HTR-8/SVneo (cell line): ENCODE data around the gene C2CD5.

ENCODE experiments used
- DNase-seq: peaks from one replicate; pipeline ENCODE4 v3.0.0; 2011; ENCODE audit warnings: low spot score, mixed read lengths; ENCODE audit not compliant: insufficient read length
- FAIRE-seq: peaks from 2 replicates; lab custom pipeline; 2011; peaks lifted over from hg19 to GRCh38; lab: Jason Lieb, UNC

C2CD5 gene

GRCh38 chr12:22538311-22538710 lies 6.0 kb downstream of the C2CD5 start:
- FAIRE-seq (peak; percentile 16), DNase-seq (no peak)

GRCh38 chr12:22536971-22537544 lies 7.3 kb downstream of the C2CD5 start:
- DNase-seq (no peak), FAIRE-seq (peak; percentile 63)

DNA sequence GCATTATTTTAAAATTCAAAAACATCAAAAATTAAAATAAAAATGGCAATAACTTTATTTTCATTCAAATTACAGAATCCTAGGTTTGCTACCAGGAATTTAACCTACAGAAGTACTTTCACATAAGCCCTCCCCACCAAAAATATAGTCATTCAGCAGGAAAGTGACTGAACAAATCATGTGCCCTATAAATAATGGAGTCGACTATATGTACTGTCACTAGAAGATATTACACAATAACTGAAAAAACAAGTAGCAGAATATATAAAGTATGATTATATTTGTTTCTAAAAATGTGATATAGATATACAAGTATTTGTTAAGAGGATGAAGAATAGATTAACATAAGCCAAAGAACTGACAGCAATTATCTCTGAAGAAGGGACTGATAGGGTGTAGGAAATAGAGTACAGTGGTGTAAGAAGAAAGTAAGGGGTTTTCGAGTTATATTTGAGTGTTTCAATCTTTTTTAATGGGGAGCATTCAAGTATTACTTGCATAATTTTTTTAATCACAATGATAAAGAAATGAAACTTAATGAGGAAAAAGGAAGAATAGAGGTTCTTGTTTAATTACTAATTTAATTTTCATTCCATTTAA lies 7.9 kb downstream of the C2CD5 start:
- FAIRE-seq (no peak), DNase-seq (no peak)

GRCh38 chr12:22535478-22535877 lies 8.9 kb downstream of the C2CD5 start:
- DNase-seq: no peak
- FAIRE-seq: peak; percentile 9

DNA sequence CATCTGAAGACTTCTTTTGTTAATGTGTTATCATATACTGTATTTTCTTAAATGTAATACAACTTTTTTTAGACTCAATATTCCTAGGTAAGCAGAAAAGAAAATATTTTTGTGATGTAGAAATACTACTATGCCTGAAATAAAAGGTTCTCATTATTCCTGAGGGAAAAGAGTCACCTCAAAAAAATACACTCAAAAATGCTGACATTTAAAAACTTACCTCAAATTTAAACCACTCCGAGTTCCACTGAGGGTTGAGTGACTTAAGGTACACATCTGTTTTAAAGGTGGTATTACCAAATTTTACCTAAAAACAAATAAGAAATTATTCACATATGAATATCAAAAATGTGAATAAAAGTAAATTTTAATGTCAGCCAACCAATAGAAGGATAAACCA lies 9.3 kb downstream of the C2CD5 start:
- DNase-seq: no peak
- no peak for FAIRE-seq

- no peak for DNase-seq
- peak; percentile 71 for FAIRE-seq
Observed at GRCh38 chr12:22533155-22533554, 11.2 kb downstream of the C2CD5 start.

GRCh38 chr12:22532317-22532716 lies 12.0 kb downstream of the C2CD5 start:
- FAIRE-seq (peak; percentile 63), DNase-seq (no peak)

DNA sequence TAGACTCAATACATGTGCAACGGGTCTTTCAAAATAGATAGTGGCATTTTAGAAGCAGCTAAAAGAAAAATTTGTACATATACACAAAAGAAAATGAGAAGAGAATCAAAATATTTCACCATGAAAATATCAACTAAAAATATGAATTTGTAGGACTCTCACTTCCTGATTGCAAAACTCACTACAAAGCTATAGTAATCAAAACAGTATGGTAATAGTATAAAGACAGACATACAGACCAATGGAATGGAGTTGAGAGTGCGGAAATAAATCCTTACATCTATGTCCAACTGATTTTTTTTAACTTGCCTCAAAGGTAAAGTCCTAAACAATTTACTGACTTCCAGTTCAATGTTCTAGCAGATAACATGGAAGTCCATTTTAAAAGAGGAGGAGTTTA lies 13.1 kb downstream of the C2CD5 start:
- FAIRE-seq: peak; percentile 26
- DNase-seq: no peak

DNA sequence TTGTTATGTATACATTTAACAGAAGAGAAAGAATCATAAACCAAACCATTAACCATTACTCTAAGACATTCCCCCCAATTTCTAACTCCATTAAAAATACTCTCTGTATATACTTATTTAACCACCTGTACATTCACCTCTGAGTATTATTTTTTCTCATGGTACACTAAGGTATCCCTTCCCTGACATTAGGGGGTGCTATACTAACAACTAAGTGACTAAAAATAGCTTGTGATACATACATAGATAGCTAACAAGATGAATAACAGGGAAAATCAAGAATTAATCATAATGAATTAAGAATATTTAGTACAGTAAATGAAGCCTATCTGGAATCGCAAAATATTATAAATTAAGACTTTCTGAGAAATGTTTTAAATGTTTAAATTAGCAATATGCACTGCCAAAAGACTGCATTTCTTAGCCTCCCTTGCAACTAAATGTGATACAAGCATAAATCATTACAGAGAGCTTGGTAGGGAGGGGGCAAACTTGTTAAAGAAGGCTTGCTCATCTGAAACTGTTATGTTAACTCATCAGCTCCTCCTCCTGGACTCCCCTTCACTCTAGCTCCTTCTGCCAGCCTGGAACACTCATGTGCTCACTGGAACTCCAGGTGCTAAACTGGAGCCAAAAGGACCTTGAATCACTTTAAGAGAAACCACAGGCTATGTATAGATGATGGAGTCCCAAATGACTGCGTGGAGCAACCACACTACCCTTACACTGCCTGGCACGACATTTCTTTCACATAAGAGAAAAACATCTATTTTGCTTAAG lies 14.9 kb downstream of the C2CD5 start:
- FAIRE-seq (peak; percentile 95), DNase-seq (peak; percentile 53)

GRCh38 chr12:22527999-22528398 lies 16.3 kb downstream of the C2CD5 start:
- FAIRE-seq (no peak), DNase-seq (peak; percentile 74)

GRCh38 chr12:22526836-22527235 lies 17.5 kb downstream of the C2CD5 start:
- FAIRE-seq (no peak), DNase-seq (no peak)

DNA sequence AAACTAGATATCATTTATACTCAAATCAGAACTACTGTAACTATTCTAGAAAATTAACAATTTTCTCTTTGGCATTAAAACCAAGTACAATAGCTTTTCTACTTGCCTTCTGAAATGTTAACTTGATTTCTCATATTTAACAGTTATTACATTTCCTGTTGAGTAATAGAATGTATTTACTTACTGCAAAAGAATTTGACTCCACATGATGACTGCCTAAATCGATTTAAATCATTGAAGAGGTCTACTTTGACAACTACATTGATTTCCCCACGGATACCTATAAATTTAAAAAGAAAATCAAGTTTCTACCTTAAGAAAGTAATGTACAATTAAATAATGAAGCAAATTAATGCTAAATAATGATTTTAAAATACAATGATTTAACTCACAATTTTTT lies 18.9 kb downstream of the C2CD5 start:
- no peak for DNase-seq
- peak; percentile 79 for FAIRE-seq

DNA sequence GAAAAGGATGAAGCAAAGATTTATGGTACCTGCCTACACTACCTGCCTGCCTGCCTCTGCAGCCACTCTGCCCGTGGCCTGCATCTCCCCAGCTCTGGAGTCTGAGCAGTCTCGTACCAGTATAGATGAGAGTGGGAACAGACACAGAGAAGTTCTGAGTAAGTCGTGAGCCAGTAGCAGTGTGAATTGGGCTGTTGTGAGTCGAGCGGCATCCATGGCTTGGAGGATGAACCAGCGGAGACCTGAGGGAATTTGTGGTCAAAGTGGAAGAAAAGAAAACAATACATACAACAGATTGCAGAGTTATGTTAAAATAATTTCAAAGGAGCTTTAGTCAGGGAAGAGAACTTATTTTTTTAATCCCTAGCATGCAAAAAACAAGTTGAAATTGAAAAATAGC lies 25.3 kb downstream of the C2CD5 start:
- DNase-seq (no peak), FAIRE-seq (peak; percentile 93)

GRCh38 chr12:22518060-22518719 lies 26.2 kb downstream of the C2CD5 start:
- DNase-seq: no peak
- peak; percentile 62 for FAIRE-seq

- DNase-seq (no peak), FAIRE-seq (peak; percentile 79)
Observed at GRCh38 chr12:22514875-22515274, 29.5 kb downstream of the C2CD5 start.

DNA sequence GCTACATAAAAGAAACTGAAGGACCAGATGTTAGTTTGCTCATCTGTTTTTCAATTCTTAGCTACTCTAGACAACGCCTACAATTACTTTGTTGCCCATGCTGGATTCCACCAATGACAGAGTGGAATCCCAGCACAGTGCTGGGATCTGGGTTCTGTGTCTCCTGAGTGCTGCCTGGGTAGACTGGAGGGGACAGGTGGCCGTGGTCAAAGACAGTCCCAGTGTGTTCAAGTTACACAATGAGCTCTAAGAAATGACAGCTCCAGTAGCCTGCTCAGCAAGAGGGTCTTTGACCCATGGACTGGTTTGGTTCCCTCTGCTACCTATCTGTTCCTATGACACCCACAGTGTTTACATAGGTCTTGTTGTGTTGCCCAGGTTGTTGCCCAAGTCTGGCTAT lies 38.5 kb downstream of the C2CD5 start:
- peak; percentile 80 for FAIRE-seq
- no peak for DNase-seq

DNA sequence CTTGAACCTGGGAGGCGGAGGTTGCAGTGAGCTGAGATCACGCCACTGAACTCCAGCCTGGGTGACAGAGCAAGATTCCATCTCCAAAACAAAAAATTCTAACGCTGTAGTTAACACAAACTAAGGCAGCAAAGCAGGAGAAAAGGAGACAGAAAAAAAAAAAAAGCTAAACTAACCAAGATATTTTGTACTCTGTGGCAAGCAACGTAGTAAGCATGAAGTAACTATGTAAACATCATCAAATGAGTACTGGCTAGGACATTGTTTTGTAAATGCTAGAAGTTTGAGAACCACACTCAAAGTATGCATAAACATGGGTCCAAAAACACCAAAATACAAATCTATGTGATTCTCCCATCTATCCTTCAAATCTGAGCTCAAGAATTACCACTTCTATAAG lies 44.2 kb downstream of the C2CD5 start:
- DNase-seq (no peak), FAIRE-seq (no peak)

- FAIRE-seq: no peak
Observed at GRCh38 chr12:22499445-22499844, 44.9 kb downstream of the C2CD5 start.

DNA sequence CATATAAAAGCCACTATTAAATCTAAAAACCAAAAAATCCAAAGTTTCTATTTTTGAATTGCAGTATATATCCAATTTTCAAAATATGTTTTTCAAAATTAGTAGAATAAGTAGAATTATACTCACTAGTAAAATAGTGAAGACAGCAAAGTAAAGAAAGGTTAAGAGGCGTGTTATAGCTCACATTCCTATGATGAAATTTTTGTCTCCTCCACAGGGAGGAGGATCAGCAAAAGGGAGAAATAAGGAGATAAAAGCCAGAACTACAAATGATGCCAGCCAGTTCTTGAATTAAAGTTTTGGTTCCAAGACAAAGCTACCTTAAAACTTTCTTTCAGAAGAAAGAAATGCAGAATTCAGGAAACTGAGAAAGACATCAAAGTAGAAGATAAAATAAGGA lies 50.0 kb downstream of the C2CD5 start:
- DNase-seq (no peak), FAIRE-seq (no peak)

More at GRCh38 chr12:22499445-22499844, 44.9 kb downstream of the C2CD5 start:
- DNase-seq: no peak

DNA sequence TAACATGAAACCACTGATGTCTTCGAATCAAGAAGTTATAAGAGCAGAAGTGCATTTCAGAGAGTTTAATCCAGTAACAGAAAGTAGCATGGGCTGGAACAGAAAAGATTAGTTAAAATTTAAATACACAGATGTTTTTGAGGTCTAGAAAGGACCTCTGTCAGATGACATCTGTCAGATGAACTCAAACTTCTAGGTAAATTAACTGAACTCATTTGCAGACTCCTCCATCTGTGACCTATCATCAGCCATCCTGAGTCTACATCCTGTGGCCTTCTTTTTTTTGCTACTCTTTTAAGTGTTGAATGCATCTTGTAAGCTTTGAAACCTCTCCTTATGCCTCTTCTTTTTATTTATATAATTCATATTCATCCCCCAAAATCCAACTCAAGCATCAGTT lies 53.3 kb downstream of the C2CD5 start:
- DNase-seq (no peak), FAIRE-seq (no peak)

- FAIRE-seq (no peak), DNase-seq (no peak)
Observed at GRCh38 chr12:22488478-22488877, 55.9 kb downstream of the C2CD5 start.
